ENCODE measurements around the gene QKI.

GRCh38 chr6:163402616-163403015 lies 11.9 kb upstream of the QKI start:
- TF ChIP-seq, protein P1, sequence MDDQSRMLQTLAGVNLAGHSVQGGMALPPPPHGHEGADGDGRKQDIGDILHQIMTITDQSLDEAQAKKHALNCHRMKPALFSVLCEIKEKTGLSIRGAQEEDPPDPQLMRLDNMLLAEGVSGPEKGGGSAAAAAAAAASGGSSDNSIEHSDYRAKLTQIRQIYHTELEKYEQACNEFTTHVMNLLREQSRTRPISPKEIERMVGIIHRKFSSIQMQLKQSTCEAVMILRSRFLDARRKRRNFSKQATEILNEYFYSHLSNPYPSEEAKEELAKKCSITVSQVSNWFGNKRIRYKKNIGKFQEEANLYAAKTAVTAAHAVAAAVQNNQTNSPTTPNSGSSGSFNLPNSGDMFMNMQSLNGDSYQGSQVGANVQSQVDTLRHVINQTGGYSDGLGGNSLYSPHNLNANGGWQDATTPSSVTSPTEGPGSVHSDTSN (CRISPR knock-in tag; IDR thresholded peaks at IDR 0.05), result no peak
- TF ChIP-seq ZBTB7A (tag by site-specific recombination; IDR thresholded peaks at IDR 0.05; ENCODE audit: low read depth) (no peak), ZNF473 (tag by site-specific recombination; IDR thresholded peaks at IDR 0.05) (no peak), GLI4 (tag by site-specific recombination; IDR thresholded peaks at IDR 0.05) (no peak), CTCF (tag by site-specific recombination; IDR thresholded peaks at IDR 0.05) (no peak)

All from HEK293 (cell line).